ENCODE data around the gene SMIM44.

The SMIM44 gene

DNA sequence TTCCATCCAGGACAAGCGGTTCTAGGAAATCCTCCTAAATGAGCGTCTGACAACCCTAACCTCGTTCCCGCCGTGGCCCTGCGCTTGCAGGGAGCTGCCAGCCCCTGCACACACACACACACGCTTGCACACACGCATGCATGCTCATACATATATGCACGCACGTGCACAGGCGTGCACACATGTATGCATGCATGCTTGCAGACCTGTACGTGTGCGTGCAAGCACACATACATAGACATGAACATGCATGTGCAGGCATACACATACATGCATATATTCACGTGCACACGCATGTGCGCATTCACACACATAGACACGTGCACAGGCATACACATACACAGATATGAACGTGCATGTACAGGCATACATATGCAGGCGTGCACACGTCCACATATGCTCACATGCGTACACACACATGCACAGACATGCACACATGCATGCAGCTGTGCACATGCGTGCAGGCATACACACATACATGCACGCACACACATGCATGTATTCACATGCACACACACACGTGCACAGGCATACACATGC, 38.5 kb downstream of the SMIM44 start:
- Histone ChIP-seq H3K79me2 (peaks cover 76% of the 10 kb centered on the region), H3K36me3 (ENCODE audit: control insufficient read depth, insufficient read depth, low read length) (no peaks in the 10 kb centered on the region), H3K4me1 (no peaks in the 10 kb centered on the region), H3K9ac (no peak overlapping the region), H3K4me2 (ENCODE audit: low read length) (no peak overlapping the region), H3K27ac (no peak overlapping the region), H3K9me3 (ENCODE audit: control insufficient read depth, low read length) (no peaks in the 10 kb centered on the region), H2AFZ (no peak overlapping the region), H3K4me3 (ENCODE audit: low read depth, low read length) (no peak overlapping the region), H3K27me3 (ENCODE audit: control insufficient read depth, insufficient read depth, low read length) (no peaks in the 10 kb centered on the region)
- TF ChIP-seq, protein P1, sequence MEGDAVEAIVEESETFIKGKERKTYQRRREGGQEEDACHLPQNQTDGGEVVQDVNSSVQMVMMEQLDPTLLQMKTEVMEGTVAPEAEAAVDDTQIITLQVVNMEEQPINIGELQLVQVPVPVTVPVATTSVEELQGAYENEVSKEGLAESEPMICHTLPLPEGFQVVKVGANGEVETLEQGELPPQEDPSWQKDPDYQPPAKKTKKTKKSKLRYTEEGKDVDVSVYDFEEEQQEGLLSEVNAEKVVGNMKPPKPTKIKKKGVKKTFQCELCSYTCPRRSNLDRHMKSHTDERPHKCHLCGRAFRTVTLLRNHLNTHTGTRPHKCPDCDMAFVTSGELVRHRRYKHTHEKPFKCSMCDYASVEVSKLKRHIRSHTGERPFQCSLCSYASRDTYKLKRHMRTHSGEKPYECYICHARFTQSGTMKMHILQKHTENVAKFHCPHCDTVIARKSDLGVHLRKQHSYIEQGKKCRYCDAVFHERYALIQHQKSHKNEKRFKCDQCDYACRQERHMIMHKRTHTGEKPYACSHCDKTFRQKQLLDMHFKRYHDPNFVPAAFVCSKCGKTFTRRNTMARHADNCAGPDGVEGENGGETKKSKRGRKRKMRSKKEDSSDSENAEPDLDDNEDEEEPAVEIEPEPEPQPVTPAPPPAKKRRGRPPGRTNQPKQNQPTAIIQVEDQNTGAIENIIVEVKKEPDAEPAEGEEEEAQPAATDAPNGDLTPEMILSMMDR (IDR thresholded peaks at IDR 0.05) = no peak

- H3K4me2 ChIP-seq (ENCODE audit: low read length) = no peak overlapping the region
- no peaks in the 10 kb centered on the region for H3K27me3 ChIP-seq (ENCODE audit: control insufficient read depth, insufficient read depth, low read length)
- no peak overlapping the region for H3K4me3 ChIP-seq (ENCODE audit: low read depth, low read length)
- no peaks in the 10 kb centered on the region for H3K4me1 ChIP-seq
- TF ChIP-seq, protein P1 (IDR thresholded peaks at IDR 0.05) = no peak
- H3K9ac ChIP-seq = no peak overlapping the region
- peak overlapping the region; percentile 31 for H3K27ac ChIP-seq
- H3K36me3 ChIP-seq (ENCODE audit: control insufficient read depth, insufficient read depth, low read length) = no peaks in the 10 kb centered on the region
- H3K79me2 ChIP-seq = peaks cover 73% of the 10 kb centered on the region
- no peak overlapping the region for H2AFZ ChIP-seq
- no peaks in the 10 kb centered on the region for H3K9me3 ChIP-seq (ENCODE audit: control insufficient read depth, low read length)
Measured at GRCh38 chr19:3443840-3444694, 39.2 kb downstream of the SMIM44 start.

DNA sequence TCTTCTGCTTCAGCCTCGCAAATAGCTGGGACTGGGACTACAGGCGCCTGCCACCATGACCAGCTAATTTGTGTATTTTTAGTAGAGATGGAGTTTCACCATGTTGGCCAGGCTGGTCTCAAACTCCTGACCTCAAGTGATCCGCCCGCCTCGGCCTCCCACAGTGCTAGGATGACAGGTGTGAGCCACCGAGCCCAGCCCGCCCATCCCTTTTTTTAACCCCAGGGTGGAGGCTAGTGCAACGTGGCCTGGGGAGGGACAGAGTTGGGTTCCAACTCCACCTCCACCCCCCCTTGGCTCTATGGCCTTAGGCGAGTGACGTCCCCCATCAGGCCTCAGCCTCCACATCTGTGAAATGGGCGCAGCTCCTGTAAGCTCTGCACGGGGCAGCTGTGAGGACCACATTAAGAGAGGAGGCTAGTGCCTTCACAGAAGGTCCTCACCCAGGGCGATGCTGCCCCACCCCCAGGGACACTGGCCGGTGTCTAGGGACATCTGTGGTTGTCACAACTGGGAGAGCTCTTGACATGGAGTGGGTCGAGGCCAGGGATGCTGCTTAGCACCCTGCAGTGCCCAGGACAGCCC, 40.7 kb downstream of the SMIM44 start:
- Histone ChIP-seq H3K27me3 (ENCODE audit: control insufficient read depth, insufficient read depth, low read length) (no peaks in the 10 kb centered on the region), H2AFZ (no peak overlapping the region), H3K9me3 (ENCODE audit: control insufficient read depth, low read length) (no peaks in the 10 kb centered on the region), H3K36me3 (ENCODE audit: control insufficient read depth, insufficient read depth, low read length) (no peaks in the 10 kb centered on the region), H3K4me1 (no peaks in the 10 kb centered on the region), H3K27ac (no peak overlapping the region), H3K9ac (no peak overlapping the region), H3K4me2 (ENCODE audit: low read length) (no peak overlapping the region), H3K4me3 (ENCODE audit: low read depth, low read length) (no peak overlapping the region), H3K79me2 (peaks cover 72% of the 10 kb centered on the region)
- TF ChIP-seq, protein P1 (IDR thresholded peaks at IDR 0.05) = no peak

DNA sequence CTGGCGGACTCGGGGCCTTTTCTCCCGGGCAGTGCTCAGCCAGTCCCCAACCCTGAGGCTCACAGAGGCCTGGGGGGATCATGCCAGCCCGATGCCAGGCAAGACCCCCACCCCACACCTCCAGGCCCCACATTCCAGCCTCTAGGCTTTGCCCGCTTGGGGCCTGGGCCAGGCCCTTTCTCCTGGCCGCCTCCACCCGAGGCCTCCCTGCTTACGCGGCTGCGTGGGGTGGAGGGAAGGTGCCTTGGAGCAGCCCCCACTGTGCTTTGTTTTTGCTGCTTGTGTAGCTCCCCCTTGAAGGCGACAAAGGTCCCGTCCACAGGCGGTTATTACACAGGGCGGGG, 41.3 kb downstream of the SMIM44 start:
- Histone ChIP-seq H3K79me2 (peaks cover 73% of the 10 kb centered on the region), H3K36me3 (ENCODE audit: control insufficient read depth, insufficient read depth, low read length) (no peaks in the 10 kb centered on the region), H3K4me2 (ENCODE audit: low read length) (no peak overlapping the region), H3K4me1 (no peaks in the 10 kb centered on the region), H3K27ac (no peak overlapping the region), H3K27me3 (ENCODE audit: control insufficient read depth, insufficient read depth, low read length) (no peaks in the 10 kb centered on the region), H2AFZ (no peak overlapping the region), H3K9me3 (ENCODE audit: control insufficient read depth, low read length) (no peaks in the 10 kb centered on the region), H3K4me3 (ENCODE audit: low read depth, low read length) (no peak overlapping the region), H3K9ac (no peak overlapping the region)
- TF ChIP-seq, protein P1 (IDR thresholded peaks at IDR 0.05) = no peak
